Stimulated activated CD8-positive, alpha-beta memory T cell treated with anti-CD3 and anti-CD28 coated beads, Interleukin-4, amount 100 ng/mL, for 1 hour (primary cell): ENCODE measurements around the gene ERBIN.
"Not testable (repeated sequence)": the region's sequence is repeated elsewhere in the genome, so short reads cannot be mapped to it uniquely, and the experiment has no call there.

Experiments
- DNase-seq, 2 donors: peaks; one replicate each; pipeline ENCODE4 v3.0.0-alpha.2; 2020; ENCODE audit warnings: low read depth in 2 of 2, low spot score in 1 of 2

ERBIN gene

DNA sequence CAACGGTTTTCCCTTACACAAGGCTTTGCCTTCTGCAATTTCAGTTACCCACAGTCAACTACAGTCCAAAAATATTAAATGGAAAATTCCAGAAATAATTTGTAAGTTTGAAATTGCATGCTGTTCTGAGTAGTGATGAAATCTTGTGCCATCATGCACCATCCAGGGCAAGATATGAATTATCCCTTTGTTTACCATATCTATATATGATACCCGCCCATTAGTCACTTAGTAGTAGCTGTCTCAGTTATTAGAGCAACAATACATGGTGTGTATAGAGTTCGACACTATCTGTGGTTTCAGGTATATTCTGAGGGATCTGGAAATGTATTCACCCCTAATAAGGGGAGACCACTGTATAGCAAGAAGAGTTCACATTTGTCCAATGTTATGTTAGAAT lies 29.4 kb downstream of the ERBIN start:
- DNase-seq, result no peak

DNA sequence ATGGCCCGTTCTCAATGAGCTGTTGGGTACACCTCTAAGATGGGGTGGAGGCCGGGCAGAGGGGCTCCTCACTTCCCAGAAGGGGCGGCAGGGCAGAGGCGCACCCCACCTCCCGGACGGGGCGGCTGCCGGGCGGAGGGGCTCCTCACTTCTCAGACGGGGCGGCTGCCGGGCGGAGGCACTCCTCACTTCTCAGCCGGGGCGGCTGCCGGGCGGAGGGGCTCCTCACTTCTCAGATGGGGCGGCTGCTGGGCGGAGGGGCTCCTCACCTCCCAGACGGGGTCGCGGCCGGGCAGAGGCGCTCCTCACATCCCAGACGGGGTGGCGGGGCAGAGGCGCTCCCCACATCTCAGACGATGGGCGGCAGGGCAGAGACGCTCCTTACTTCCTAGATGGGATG lies 31.3 kb downstream of the ERBIN start:
- DNase-seq, result not testable (repeated sequence)

DNA sequence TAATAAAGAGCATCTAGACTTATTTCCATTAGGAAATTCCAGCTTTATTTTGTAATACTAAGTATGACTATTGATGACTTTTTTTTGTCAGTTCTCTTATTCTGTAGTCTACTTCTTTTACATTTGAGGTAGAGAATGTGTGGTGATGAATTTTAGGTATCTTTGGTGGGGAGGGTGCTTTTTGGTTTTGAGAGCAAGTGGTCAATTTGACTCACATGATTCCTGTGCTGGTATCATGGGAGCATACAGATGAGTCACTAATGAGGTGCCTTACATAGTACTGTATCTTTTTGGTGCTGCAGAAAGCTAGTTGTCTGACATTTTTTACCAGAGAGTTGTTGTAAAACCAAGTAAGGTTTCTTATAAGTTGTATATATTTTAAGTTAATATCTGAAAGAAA lies 35.3 kb downstream of the ERBIN start:
- DNase-seq, result no peak

DNA sequence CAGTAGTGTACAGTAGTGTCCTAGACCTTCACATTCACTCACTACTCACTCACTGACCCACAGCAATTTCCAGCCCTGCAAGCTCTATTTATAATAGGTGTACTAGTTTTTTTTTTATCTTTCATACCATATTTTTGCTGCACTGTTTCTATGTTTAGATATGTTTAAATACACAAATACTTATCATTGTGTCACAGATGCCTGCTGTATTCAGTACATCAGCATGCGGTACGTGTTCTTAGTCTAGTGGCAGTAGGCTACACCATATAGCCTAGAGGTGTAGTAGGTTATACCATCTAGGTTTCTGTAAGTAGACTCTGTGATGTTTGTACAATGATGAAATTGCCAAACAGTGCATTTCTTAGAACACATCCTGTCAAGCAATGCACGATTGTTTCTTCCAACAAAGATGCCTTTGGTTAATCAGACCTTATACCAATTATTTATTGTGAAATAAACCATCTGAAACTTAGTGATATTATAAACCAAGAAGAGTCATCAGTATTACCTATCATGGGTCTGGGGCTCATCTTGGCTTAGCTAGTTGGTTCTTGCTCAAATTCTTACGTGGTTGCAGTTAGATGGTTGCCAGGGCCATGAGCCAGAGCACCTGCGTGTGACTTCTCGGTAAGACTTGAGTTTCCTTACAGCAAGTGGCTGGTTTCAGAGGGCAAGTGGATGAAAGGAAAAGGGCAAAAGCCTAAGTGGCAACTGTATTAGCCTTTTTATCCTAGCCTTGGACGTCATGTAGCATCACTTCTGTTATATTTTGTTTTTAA lies 41.1 kb downstream of the ERBIN start:
- no peak for DNase-seq

DNA sequence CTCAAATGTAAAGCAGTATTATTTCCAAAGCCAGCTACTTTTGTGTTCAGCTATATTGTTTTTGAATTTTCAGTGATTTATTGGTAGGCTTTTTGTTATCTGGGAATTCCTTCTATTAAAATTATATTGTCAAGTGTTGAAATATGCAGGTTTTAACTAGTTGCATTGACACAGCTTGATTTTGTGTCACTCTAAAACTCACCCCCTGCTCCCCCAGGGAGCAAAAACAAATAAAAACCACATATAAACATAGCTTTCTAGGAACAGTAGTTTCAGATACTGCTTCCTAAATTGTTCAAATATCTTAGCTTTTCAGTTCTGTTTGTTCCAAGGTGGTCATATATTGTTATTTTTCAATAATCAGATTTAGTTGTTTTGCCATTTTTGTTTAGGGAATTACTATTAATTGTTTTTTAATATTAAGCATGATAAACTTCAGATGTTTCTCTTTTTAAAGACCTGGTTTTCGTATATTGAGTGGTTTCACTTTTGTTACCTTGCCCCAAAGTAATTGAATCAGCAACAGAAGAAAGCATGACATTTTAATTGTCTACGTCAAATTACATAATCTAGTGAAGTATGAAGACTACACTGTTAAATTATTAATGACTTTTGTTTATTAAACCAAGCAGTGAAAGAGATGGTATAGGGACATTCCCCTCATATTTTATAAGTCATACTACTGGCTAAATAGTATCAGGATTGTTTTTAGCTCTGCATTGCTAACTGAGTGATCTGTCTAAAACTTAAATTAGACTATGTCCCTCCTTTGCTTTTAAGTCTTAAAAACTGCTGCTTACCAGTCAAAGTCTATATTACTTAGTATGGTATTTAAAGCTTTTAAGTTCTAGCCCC lies 43.4 kb downstream of the ERBIN start:
- no peak for DNase-seq

DNA sequence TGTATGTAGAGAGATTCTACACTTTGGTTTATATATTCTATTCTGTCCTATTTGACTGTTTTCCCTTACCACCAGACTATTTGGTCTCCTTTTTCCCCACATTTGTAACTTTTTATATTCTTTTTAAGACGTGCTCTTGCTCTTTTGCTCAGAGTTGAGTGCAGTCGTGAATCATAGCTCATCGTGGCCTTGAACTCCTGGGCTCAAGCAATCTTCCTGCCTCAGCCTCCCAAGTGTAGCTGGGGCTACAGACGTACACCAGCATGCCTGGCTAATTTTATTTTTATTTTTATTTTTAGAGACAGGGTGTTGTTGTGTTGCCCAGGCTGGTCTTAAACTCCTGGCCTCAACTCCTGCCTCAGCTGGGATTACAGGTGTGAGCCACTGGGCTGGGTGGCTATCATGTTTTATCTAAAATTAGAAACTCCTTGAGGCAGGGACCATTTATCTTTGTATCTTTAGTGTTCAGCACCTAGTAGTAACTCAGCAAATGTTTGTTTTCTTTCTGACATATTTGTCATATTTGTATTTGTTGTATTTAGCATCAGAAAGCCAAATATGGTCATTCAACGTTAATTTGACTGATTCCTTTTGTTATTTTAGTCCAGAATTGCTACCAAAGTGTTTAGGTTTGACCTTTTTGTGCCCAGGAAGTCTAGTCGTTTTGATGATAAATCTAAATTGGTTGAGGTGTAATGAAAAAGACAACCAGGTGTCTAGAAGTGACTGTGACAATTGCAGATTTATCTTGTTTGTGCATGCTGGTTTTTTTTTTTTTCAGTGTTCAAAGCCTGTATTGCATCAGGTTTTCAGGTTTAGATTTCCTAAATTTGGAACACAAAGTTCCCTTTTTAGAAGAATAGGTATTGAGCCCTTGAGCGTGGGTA lies 44.3 kb downstream of the ERBIN start:
- DNase-seq, result no peak

DNA sequence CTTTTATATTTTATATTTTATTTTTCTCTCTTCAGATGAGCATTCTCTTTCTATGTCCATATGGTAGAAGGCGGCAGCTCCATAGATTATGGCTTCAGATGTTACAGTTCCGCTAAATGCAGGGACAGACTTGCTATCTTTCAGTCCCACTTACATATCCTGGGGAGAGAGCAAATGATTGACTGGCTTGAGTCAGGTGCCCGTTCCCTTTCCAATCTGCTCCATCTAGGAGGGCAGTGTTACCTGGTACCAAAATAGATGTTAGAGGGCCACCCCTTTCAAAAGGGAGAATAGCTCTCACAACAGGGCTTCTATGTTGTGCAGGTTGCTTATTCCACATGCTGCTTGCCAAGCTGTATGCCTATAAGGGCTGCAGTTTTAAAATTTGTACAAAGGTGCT lies 45.3 kb downstream of the ERBIN start:
- DNase-seq, result no peak

DNA sequence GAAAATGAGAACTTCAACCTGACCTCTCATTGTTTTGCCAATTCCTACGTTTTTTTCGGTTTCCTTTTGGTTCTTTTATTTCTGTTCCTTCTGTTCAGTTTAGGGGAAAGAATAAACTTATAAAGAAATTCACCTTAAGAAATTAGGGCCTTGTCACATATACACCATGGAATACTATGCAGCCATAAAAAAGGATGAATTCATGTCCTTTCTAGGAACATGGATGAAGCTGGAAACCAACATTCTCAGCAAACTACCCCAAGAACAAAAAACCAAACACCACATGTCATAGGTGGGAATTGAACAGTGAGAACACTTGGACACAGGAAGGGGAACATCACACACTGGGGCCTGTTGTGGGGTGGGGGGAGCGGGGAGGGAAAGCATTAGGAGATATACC lies 46.5 kb downstream of the ERBIN start:
- not testable (repeated sequence) for DNase-seq

DNA sequence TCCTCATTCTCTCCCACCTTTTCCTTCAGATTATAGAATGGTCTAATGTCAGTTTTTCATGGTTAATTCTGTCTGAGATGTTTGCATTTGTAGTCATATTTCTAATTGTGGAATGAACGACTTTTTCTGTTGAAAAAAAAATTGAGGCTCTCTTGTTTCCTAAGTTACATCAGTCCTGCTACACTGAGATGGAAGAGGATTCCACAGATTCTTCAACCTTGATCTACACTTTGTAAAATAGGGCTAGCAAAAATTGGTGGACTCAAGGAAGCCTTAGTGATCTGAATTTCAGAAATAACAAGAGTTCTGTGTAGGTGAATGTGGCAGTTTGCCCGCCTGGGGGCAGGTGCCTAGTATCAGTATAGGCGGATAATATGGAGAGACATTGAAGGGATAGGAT lies 51.9 kb downstream of the ERBIN start:
- no peak for DNase-seq

DNA sequence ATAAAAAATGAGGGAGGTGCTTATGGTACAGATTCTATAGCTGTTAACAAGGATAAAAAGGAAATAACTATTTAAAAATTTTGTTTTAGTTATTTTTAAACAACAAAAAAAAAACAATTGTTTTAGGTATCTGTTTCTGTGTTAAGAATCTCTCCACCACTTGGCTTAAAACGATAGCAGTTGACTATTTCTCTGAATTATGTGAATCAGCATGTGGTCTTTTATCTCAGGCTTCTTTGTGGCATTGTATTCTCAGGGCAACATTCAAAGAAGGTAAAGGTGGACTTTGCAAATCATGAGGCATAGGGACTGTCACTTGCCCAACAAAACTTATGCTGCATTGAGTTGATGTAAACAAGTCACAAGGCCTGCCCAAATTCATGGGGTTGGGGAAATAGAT lies 55.2 kb downstream of the ERBIN start:
- DNase-seq, result no peak

DNA sequence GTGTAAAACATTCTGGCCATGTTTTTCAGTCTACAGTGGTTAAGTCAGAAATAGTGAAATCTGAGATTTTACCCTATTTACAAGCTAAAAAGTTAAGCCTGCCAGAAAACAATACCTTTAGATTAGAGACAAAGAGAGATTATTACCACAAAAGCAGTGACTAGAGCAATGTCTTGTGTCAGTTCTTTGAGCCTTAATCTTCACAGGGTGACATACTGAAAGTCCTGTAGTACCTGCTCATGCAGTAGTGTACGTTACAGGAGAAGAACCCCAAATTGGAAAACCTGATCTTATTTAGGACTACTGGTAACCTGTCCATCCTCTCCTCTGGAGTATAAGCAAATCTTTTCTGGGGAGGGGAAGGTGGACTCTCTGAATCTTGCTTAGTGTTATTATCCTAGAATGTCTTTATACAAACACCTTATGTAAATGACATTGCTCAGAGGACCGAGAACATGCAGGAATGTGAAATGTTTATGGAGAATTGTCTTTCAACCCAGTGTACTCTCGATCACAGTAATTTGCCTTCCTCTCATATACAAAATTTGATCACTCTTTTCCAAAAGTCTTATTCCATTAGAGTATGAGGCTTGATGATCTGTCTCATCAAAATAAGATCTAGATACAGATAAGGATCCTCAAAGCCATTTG lies 55.7 kb downstream of the ERBIN start:
- DNase-seq, result no peak

DNA sequence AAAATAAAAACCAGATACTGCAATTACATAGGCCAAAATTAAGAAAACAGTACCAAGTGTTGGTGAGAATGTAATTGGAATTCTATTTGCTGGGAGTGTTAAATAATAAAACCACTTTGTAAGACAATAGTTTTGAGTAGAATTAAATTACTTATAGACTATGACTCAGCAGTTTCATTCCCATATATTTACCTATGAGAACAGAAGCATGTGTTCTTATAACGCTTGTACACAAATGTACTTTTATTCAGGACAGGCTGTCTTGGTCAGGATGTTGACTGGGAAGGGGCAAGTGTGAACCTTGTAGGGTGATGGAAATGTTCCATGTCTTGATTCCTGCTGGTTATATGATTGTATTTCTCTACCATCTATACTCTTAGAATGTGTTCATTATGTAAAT lies 56.3 kb downstream of the ERBIN start:
- no peak for DNase-seq

DNA sequence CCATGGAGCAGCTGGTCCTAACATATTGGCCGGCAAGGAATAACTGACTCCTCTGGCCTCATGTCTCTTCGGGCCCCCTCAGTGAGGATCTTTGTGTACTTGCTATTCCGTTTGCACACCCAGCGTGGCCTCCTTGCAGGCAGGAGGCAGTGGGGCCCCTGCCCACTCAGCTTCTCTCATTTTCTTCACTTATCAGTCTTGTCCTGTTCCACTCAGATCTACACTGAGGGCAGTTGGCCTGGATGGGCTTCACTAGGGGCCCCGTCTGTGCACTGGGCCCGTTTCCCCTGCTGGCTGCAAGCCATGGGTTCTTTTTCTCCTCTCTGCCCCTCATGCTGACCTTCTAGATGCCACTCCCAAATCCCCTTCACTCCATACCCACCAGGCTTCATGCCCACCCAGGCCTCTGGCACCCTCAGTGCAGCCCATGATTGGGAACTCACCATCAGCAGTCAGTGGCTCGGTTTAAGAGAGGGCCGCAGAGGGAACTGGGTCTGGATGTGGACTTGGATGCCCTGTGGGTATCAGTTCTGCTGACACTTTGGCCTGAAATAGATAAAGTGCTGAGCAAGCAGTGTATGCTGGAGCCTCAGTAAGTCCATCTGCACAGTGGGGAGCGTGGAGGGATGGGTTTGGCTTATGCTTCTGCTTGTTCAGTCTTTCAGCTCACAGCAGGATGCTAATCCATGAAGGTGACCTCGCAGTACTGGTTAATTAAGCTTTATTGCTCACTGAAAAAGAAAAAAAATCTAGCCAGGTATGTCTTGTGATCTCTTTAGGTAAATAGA lies 57.9 kb downstream of the ERBIN start:
- DNase-seq, result no peak

DNA sequence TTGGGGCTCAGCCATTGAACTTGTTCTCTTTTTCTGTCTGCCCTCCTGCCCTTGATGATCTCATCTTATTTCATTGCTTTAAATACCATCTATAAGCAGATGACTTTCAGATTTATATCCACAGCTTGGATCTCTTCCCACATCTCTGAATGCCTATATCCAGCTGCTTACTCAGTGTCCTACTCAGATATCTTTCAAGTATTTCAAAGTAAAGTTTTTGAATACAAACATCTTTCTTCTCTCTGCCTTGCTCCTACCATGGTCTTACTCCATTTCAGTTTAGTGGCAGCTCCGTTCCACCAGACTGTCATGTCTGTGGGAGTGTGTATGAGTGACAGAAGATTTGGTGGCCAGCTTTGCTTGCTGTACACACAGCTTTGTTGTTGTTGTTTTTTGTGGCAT lies 59.7 kb downstream of the ERBIN start:
- DNase-seq, result no peak

DNA sequence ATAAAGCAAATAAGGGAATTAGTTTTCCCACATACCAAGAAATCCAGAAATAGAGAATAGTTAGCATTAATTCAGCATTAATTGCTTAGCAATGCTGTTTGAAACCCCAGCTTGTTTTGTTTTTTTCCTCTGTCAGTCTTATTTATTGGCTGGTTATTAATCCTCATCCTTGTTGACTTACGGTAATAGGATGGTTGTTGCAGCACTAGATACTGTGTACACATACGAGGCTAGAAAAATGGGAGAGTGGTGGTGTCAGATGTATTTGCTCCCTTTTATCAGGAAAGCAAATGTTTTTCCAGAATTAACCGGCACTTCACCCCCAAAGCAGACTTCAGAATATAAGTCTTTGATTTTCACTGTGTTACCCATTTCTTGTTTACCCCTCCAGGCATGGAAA lies 60.4 kb downstream of the ERBIN start:
- DNase-seq, result no peak

DNA sequence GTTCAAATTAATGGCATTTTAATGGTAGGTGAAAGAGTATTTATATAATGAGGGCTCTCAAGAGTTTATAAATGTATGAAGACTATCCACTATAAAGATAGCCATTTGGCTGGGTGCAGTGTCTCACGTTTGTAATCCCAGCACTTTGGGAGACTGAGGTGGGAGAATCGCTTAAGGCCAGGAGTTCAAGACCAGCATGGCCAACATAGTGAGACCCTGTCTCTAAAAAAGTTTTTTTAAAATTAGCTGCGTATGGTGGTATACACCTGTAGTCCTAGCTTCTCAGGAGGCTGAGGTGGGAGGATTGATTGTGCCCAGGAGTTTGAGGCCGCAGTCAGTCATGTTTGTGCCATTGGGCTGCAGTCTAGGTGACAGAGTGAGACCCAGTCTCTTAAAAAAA lies 61.6 kb downstream of the ERBIN start:
- no peak for DNase-seq

DNA sequence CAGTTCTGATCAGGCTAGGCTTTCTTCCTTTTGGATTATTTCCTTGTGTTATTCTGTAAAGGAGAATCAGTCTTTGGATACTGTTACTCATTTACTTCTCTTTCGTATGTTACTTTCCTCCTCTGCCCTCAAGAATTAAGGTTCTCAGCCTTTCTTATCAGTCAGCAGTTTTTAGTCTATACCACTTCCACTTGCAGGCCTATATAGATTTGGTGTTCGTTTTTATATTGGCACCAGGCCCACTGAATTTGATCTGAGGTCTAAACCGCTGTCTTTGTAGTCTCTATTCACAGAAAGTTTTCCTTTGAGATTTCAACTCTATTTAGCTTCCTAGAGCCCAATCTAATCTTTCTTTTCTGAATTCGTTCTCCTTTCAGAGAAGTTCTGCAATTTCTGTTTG lies 62.8 kb downstream of the ERBIN start:
- DNase-seq, result no peak

DNA sequence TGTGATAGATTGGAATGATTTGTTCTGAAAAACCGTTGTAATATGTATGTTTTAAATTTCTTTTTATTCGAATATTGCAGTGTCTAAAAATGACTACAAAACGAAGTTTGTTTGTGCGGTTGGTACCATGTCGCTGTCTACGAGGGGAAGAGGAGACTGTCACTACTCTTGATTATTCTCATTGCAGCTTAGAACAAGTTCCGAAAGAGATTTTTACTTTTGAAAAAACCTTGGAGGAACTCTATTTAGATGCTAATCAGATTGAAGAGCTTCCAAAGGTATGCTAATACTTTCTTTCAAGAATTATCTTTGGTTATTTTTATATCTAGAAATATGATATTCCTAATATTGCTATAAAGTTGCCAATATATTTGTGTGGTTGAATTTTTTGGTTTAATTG lies 66.3 kb downstream of the ERBIN start:
- DNase-seq, result no peak

DNA sequence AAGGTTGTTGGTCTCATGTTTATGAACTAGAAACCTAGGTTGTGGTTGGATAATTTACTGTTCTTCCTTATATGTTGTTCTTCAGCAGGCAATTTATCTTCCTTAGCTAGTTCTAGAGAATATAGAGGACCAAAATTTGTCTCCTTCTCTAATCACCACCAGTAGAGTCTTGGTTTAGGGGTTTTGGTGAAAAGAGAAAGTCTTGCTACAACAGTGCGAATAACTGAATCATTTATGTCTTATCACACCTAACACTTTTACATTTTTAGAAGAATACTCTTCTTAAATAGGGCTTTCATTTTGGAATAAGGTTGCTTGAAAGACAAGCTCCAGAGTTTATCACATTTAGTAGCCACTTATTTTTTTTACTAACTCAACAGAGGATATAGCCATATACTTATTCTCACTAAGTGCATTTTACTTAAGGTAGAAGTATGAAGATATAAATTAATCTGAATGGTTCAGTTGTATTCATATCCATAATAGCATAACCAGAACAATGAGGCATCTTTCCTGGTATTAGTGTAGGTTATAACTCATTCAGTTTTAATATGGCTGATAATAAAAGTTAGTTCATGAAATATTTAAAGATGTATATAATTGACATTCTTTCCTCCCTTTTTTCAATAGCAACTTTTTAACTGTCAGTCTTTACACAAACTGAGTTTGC lies 67.9 kb downstream of the ERBIN start:
- no peak for DNase-seq
